ENCODE measurements around the gene TUBA4A.
A peak's percentile ranks its signal among the peaks of the same experiment; 100 is the strongest.

Gene TUBA4A

DNA sequence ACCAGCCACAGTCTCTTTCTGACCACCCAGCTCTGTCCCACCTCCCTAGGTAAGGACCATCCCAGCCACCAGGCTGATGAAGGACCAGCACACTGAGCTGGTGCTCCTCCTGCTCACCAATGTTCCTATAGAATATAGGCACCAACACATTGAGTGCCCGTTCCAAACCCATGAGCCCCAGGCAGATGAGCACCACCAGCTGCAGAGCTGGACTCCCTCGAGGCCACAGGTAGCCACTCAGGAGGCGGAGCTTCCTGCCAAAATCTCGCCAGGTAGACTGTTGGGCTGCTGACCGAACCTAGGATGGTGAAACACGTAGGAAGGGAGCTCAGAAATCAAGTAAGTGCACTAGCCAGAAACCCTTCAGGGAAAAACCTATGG, 37.2 kb downstream of the TUBA4A start:
- Histone ChIP-seq H3K4me1 (ENCODE audit: control insufficient read depth in 5 of 5, insufficient read depth in 5 of 5, low read length in 5 of 5) (peaks cover 2 to 38% (median 34%) of the 10 kb centered on the region in 5 donors), H3K36me3 (ENCODE audit: control insufficient read depth in 5 of 5, insufficient read depth in 5 of 5, low read length in 5 of 5) (peaks cover 4 to 60% (median 53%) of the 10 kb centered on the region in 5 donors), H3K4me3 (ENCODE audit: low read depth in 1 of 5, low read length in 5 of 5) (no peak overlapping the region), H3K27ac (ENCODE audit: low read depth, low read length) (no peak overlapping the region), H3K9ac (ENCODE audit: low read length in 5 of 5) (peak overlapping the region in 1 of 5 donors; percentile 20), H3K9me3 (ENCODE audit: control insufficient read depth in 5 of 5, low read length in 5 of 5) (no peaks in the 10 kb centered on the region), H3K27me3 (ENCODE audit: control insufficient read depth in 5 of 5, insufficient read depth in 4 of 5, low read length in 5 of 5) (no peaks in the 10 kb centered on the region)

DNA sequence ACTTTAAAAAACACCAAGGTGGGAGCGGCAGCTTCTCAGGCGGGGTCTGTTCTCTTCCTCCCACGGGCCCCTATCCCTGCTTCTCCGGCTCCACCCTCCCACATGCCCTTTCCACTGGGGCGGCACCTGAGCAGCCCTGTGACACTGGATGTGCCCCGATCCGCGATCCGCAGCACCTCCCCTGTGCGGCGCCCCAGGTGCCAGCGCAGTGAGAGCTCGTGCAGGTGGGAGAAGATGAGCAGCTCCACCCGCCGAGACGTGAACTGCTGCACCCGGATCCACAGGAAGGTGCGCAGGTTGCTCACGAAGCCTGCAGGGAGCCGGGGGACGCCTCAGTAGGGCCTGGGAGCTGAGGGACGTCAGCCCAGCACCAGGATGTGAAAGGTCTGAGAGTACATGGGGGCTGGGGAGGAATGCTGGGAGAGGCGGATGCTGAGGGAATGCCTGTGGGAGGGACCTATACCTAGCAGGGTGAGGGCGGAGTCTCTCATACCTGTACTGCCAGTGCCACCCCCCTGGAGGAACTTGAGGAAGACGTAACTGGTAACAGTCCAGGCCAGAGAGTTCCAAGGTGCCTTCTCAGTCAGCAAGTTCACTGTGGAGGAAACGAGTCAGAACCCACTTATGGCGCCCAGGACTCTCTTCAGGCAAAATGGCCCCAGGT, 37.7 kb downstream of the TUBA4A start:
- Histone ChIP-seq H3K36me3 (ENCODE audit: control insufficient read depth in 5 of 5, insufficient read depth in 5 of 5, low read length in 5 of 5) (peaks cover 0 to 57% (median 49%) of the 10 kb centered on the region in 5 donors), H3K27ac (ENCODE audit: low read depth, low read length) (no peak overlapping the region)

DNA sequence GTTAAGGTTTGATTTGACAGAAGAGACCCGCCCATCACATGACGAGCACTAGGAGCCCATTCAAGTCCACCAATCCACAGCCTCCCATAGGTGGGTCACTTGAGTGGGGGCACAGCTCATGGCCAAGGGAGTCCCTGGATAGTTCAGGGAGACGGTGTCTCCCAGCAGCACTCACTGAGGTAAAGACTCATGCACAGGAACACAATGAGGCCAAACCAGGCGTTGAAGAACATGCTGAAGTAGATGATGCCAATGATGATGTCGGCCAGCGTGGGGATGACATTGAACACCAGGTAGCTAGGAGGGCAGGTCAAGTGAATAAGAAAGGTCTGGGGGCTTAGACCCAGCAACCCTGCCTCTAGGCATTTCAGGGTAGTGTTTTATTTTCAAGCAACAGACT, 38.9 kb downstream of the TUBA4A start:
- Histone ChIP-seq H3K36me3 (ENCODE audit: control insufficient read depth in 5 of 5, insufficient read depth in 5 of 5, low read length in 5 of 5) (peaks cover 0 to 57% (median 48%) of the 10 kb centered on the region in 5 donors), H3K9me3 (ENCODE audit: control insufficient read depth in 5 of 5, low read length in 5 of 5) (no peaks in the 10 kb centered on the region), H3K27ac (ENCODE audit: low read depth, low read length) (no peak overlapping the region), H3K4me1 (ENCODE audit: control insufficient read depth in 5 of 5, insufficient read depth in 5 of 5, low read length in 5 of 5) (peaks cover 2 to 37% (median 34%) of the 10 kb centered on the region in 5 donors), H3K9ac (ENCODE audit: low read length in 5 of 5) (no peak overlapping the region), H3K27me3 (ENCODE audit: control insufficient read depth in 5 of 5, insufficient read depth in 4 of 5, low read length in 5 of 5) (no peaks in the 10 kb centered on the region), H3K4me3 (ENCODE audit: low read depth in 1 of 5, low read length in 5 of 5) (no peak overlapping the region)

More for the DNA sequence above, 37.7 kb downstream of the TUBA4A start:
- H3K27me3 ChIP-seq (ENCODE audit: control insufficient read depth in 5 of 5, insufficient read depth in 4 of 5, low read length in 5 of 5), result no peaks in the 10 kb centered on the region
- H3K4me3 ChIP-seq (ENCODE audit: low read depth in 1 of 5, low read length in 5 of 5), result no peak overlapping the region
- H3K9ac ChIP-seq (ENCODE audit: low read length in 5 of 5), result no peak overlapping the region
- peaks cover 2 to 38% (median 37%) of the 10 kb centered on the region in 5 donors for H3K4me1 ChIP-seq (ENCODE audit: control insufficient read depth in 5 of 5, insufficient read depth in 5 of 5, low read length in 5 of 5)
- H3K9me3 ChIP-seq (ENCODE audit: control insufficient read depth in 5 of 5, low read length in 5 of 5), result no peaks in the 10 kb centered on the region

DNA sequence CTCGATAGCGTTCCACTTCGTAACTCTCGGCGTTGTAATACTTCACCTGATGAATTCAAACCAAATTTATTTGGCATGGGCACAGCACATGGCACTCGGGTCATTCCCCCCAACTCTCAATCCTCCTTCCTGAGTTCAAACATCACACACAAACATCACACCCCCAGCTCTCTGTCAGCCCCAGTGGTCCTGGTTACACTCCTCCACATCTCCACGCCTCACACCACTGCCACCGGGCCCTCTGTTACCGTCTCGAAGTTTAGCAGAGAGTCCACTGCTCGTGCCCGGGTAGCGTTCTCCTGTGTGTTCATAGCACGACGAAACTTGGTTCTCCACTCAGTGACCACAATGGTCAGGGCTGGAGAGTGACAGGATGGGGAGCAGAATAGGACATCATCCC, 39.6 kb downstream of the TUBA4A start:
- Histone ChIP-seq H3K9me3 (ENCODE audit: control insufficient read depth in 5 of 5, low read length in 5 of 5) (no peaks in the 10 kb centered on the region), H3K36me3 (ENCODE audit: control insufficient read depth in 5 of 5, insufficient read depth in 5 of 5, low read length in 5 of 5) (peaks cover 0 to 61% (median 53%) of the 10 kb centered on the region in 5 donors), H3K27ac (ENCODE audit: low read depth, low read length) (no peak overlapping the region), H3K4me1 (ENCODE audit: control insufficient read depth in 5 of 5, insufficient read depth in 5 of 5, low read length in 5 of 5) (peaks cover 0 to 32% (median 28%) of the 10 kb centered on the region in 5 donors), H3K27me3 (ENCODE audit: control insufficient read depth in 5 of 5, insufficient read depth in 4 of 5, low read length in 5 of 5) (no peaks in the 10 kb centered on the region), H3K9ac (ENCODE audit: low read length in 5 of 5) (no peak overlapping the region), H3K4me3 (ENCODE audit: low read depth in 1 of 5, low read length in 5 of 5) (no peak overlapping the region)

DNA sequence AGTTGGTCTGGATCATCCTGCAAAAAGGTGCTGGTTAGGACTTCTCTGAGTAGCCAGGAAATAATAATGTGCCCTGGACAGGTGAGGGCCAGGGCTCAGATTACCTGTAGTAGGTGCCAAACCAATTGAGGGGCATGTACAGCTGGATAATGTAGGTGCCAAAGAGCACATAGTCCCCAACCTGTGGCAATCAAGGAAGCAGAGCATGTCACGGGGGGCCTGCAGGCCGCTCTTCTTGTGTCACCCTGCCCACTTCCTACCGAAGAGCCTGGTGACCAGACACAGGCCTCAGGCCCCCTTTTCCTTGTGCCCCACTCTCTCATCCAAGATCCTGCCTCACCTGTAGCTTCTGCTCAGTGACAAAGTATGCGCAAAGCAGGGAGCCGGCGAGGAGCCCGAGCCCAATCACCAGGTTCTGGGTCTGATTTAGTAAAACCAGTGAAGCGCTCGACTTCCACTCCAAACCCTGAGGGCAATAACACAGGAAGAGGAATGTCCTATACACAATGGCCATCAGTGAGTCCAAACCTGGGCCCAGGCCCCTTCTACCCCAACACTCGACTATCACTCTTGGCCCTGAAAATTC, 40.1 kb downstream of the TUBA4A start:
- Histone ChIP-seq H3K4me1 (ENCODE audit: control insufficient read depth in 5 of 5, insufficient read depth in 5 of 5, low read length in 5 of 5) (peaks cover 0 to 27% (median 23%) of the 10 kb centered on the region in 5 donors), H3K36me3 (ENCODE audit: control insufficient read depth in 5 of 5, insufficient read depth in 5 of 5, low read length in 5 of 5) (peaks cover 0 to 67% (median 59%) of the 10 kb centered on the region in 5 donors), H3K27me3 (ENCODE audit: control insufficient read depth in 5 of 5, insufficient read depth in 4 of 5, low read length in 5 of 5) (no peaks in the 10 kb centered on the region), H3K9me3 (ENCODE audit: control insufficient read depth in 5 of 5, low read length in 5 of 5) (no peaks in the 10 kb centered on the region), H3K9ac (ENCODE audit: low read length in 5 of 5) (no peak overlapping the region), H3K27ac (ENCODE audit: low read depth, low read length) (no peak overlapping the region), H3K4me3 (ENCODE audit: low read depth in 1 of 5, low read length in 5 of 5) (no peak overlapping the region)

DNA sequence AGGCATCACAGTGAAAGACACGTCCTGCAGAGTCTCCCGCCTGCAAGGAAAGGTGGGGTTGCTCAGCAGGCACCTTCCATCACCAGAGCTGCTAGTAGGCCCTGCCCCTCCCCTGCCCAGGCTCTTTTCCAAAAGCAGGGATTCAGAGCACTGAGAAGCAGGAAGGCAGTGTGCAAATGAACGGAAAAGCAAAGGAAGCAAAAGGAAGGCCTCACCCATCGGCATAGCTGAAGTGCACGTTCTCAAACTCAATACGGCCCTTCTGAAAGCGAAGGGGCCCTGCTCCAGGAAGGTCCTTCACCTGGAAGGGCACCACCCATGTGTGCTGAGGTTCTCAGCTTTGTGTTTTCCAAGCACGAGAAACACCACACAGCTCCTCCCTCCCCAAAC, 40.7 kb downstream of the TUBA4A start:
- H3K27ac ChIP-seq (ENCODE audit: low read depth, low read length), result no peak overlapping the region
- peaks cover 0 to 72% (median 64%) of the 10 kb centered on the region in 5 donors for H3K36me3 ChIP-seq (ENCODE audit: control insufficient read depth in 5 of 5, insufficient read depth in 5 of 5, low read length in 5 of 5)
- H3K9ac ChIP-seq (ENCODE audit: low read length in 5 of 5), result no peak overlapping the region
- no peaks in the 10 kb centered on the region for H3K9me3 ChIP-seq (ENCODE audit: control insufficient read depth in 5 of 5, low read length in 5 of 5)
- H3K4me1 ChIP-seq (ENCODE audit: control insufficient read depth in 5 of 5, insufficient read depth in 5 of 5, low read length in 5 of 5), result peaks cover 0 to 24% (median 22%) of the 10 kb centered on the region in 5 donors
- no peaks in the 10 kb centered on the region for H3K27me3 ChIP-seq (ENCODE audit: control insufficient read depth in 5 of 5, insufficient read depth in 4 of 5, low read length in 5 of 5)
- no peak overlapping the region for H3K4me3 ChIP-seq (ENCODE audit: low read depth in 1 of 5, low read length in 5 of 5)

DNA sequence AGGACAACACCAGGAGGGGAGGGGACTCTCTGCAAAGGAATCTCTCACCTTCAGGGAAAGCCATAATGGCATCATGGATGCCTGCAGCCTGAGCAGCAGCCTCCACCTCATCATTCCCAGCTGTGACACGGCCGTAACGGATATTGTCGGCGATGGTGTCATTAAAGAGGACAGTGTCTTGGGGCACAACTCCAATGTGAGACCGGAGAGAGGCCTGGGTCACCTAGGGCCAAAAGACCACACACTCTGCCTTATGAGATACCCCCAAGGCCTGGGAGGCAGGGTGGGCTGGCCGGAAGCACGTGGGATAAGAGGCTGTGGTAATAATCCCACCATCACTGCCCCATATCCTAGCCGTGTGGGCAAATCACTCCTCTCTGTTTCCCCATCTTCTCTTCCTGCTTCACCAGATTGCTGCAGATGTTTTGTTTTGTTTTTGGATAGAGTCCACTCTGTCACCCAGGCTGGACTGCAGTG, 42.8 kb downstream of the TUBA4A start:
- H3K9ac ChIP-seq (ENCODE audit: low read length in 5 of 5), result no peak overlapping the region
- no peaks in the 10 kb centered on the region for H3K9me3 ChIP-seq (ENCODE audit: control insufficient read depth in 5 of 5, low read length in 5 of 5)
- H3K27ac ChIP-seq (ENCODE audit: low read depth, low read length), result no peak overlapping the region
- no peaks in the 10 kb centered on the region for H3K27me3 ChIP-seq (ENCODE audit: control insufficient read depth in 5 of 5, insufficient read depth in 4 of 5, low read length in 5 of 5)
- H3K36me3 ChIP-seq (ENCODE audit: control insufficient read depth in 5 of 5, insufficient read depth in 5 of 5, low read length in 5 of 5), result peaks cover 0 to 72% (median 61%) of the 10 kb centered on the region in 5 donors
- H3K4me3 ChIP-seq (ENCODE audit: low read depth in 1 of 5, low read length in 5 of 5), result no peak overlapping the region
- H3K4me1 ChIP-seq (ENCODE audit: control insufficient read depth in 5 of 5, insufficient read depth in 5 of 5, low read length in 5 of 5), result peaks cover 9 to 21% (median 20%) of the 10 kb centered on the region in 5 donors

DNA sequence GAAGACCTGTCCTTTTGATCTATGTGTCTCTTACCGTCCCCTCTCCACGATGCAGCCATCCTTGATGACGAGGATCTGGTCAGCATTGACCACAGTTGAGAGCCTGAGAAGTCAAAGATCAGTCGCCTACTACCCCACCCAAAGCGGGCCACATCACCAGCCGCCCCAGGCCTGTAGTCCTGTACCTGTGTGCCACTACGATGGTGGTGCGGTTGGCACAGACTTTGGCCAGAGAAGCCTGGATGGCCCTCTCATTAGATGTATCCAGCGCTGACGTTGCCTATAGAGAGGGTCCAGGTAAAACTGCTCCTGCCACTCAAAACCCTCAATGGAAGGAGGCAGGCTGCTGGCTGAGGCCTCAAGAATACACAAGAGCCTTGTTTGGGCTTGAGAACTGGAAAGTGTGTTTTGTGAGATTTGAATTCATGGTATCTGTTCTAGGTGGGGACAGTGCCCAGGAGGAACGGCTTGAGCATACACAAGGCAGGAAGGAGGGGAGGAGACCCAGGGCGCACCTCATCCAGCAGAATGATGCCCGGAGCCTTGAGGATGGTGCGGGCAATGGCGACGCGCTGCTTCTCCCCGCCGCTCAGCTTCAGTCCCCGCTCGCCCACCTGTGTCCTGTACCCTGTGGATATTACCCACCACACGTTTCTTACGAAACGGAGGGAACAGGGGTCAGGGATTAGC, 43.4 kb downstream of the TUBA4A start:
- Histone ChIP-seq H3K9ac (ENCODE audit: low read length in 5 of 5) (no peak overlapping the region), H3K27me3 (ENCODE audit: control insufficient read depth in 5 of 5, insufficient read depth in 4 of 5, low read length in 5 of 5) (no peaks in the 10 kb centered on the region), H3K36me3 (ENCODE audit: control insufficient read depth in 5 of 5, insufficient read depth in 5 of 5, low read length in 5 of 5) (peaks cover 0 to 66% (median 60%) of the 10 kb centered on the region in 5 donors), H3K9me3 (ENCODE audit: control insufficient read depth in 5 of 5, low read length in 5 of 5) (no peaks in the 10 kb centered on the region), H3K4me1 (ENCODE audit: control insufficient read depth in 5 of 5, insufficient read depth in 5 of 5, low read length in 5 of 5) (peaks cover 9 to 23% (median 22%) of the 10 kb centered on the region in 5 donors), H3K4me3 (ENCODE audit: low read depth in 1 of 5, low read length in 5 of 5) (no peak overlapping the region), H3K27ac (ENCODE audit: low read depth, low read length) (no peak overlapping the region)

DNA sequence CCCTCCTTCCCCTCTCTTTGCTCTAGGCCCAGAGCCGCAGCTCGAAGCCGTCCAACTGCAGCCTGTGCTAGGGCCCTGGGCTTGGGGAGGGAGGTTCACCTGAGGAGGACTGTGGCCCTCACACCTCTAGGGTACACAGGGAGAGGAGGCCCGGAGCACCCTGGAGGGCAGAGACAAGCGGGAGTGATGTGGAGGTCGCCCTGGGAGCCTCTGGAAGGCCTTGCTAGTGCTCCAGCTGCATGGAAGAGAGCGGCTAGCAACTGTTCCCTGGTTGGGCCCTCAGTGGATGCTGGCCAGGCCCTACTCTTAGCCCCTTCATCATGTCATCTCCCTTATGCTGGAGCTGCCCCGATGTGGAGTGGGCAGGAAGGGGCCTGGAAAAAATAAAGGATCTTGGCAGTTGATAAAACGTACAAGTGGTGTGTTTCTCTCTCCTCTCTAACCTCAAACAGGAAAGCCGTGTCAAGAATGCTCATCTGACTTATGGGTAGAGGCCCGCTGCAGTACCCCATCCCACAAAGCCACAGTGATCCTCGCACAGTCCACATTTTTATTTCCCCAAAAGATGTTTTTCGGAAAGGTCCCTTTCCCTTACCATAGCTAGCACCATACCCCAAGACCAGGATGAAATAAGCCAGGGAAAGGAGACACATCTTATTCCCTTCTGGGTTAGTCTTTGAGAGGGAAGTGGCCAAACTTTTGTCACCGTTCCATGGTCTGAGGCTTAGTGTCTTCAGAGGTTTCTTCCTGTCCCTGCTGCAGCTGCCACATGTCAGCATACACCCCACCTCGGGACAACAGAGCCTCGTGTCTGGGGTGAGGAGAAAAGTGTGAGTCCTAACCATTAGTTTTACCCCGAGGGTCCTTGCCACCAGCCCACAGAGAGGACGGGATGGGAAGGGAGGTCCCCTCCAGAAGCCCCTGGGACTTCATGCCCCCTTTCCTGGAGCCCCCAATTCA, 44.2 kb downstream of the TUBA4A start:
- H3K4me3 ChIP-seq (ENCODE audit: low read depth in 1 of 5, low read length in 5 of 5), result no peak overlapping the region
- no peak overlapping the region for H3K27ac ChIP-seq (ENCODE audit: low read depth, low read length)
- H3K27me3 ChIP-seq (ENCODE audit: control insufficient read depth in 5 of 5, insufficient read depth in 4 of 5, low read length in 5 of 5), result no peaks in the 10 kb centered on the region
- H3K36me3 ChIP-seq (ENCODE audit: control insufficient read depth in 5 of 5, insufficient read depth in 5 of 5, low read length in 5 of 5), result peaks cover 0 to 58% (median 54%) of the 10 kb centered on the region in 5 donors
- peaks cover 9 to 23% (median 22%) of the 10 kb centered on the region in 5 donors for H3K4me1 ChIP-seq (ENCODE audit: control insufficient read depth in 5 of 5, insufficient read depth in 5 of 5, low read length in 5 of 5)
- H3K9ac ChIP-seq (ENCODE audit: low read length in 5 of 5), result peak overlapping the region in 1 of 5 donors; percentile 19
- no peaks in the 10 kb centered on the region for H3K9me3 ChIP-seq (ENCODE audit: control insufficient read depth in 5 of 5, low read length in 5 of 5)

Data from subcutaneous abdominal adipose tissue (tissue), 5 donors.